ENCODE measurements around the gene CDON.
"Not testable (repeated sequence)": the region's sequence is repeated elsewhere in the genome, so short reads cannot be mapped to it uniquely, and the experiment has no call there.

The CDON gene

GRCh38 chr11:126039485-126040271 lies 23.0 kb downstream of the CDON start:
- DNase-seq = no peak

DNA sequence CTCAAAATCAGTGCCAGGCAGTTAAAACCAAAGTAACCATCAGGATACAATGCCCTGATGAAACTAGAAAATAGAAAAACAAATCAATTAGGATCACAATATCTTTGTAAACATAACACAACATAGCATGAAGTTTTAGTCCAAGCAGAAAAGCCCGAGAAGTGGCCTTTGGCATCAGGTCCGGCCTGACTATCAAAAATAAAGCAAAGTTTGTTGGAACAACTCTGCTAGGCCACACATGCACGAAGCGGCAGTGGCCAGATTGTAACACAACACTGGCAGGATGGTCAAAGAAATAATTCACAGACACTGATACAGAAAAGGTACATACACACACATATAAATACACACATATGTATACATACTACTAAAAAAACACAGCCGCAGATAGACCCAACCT lies 26.9 kb downstream of the CDON start:
- DNase-seq = no peak

- no peak for DNase-seq
These were observed 27.7 kb downstream of the CDON start for GRCh38 chr11:126034933-126035425.

- no peak for DNase-seq
These were observed 28.4 kb downstream of the CDON start for GRCh38 chr11:126034039-126034932.

DNA sequence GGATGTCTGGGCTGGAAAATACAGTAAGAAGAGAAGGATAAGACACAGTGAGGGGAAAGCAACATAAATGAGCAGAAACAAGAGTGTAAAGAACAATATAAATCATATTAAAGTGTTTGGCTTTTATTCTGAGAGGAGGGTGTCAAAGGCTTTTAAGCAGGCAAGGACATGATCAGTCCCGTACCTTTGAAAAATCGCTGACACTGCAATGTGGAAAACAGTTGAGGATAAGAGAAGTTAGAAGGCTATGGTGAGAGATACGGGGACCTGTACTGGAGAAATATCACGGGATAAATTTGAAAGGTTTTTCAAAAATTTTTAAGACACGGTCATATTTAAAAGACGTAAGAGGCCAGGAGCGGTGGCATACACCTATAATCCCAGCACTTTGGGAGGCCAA lies 30.3 kb downstream of the CDON start:
- DNase-seq = no peak

GRCh38 chr11:126029805-126030204 lies 32.9 kb downstream of the CDON start:
- DNase-seq = no peak

- DNase-seq = no peak
These were observed 33.4 kb downstream of the CDON start for GRCh38 chr11:126029237-126029636.

- not testable (repeated sequence) for DNase-seq
These were observed 34.1 kb downstream of the CDON start for GRCh38 chr11:126028534-126028933.

DNA sequence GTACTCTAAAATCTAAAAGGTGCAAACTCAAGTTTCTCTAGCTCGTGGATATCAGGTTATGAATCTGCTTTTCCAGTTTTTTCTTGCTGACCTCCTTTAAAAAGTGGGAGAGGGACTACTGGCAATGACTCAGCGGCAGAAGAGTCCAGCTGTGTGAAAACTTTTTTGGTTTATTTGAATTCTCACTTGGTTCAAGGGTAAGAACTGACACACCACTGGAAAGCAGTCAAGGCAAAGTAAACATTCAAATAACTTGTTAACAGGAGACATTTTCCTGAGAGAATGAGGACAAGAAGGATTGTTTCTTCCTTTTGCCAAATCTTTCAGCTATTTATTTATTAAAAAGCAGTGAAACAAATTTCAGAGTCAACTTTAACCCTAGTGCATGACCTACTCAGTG lies 36.1 kb downstream of the CDON start:
- DNase-seq = no peak

GRCh38 chr11:126025822-126026221 lies 36.8 kb downstream of the CDON start:
- DNase-seq = no peak

DNA sequence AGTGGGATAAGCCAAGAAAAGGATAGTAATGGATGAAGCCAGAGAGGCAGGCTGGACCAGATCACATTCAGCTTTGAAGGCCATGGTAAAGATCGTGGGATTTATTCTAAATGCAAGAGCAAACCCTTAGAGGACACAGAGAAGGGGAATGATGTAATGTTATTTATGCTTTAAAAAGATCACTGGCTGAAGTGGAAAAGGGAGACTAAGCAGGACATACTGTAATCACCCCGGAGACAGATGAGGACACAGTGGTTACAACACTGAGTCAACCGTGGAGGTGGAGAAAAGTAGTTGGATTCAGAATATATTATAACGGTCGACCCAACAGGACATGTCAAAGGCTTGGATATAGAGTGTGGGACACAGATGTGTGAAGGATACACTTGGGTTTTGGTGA lies 38.5 kb downstream of the CDON start:
- DNase-seq = no peak

- no peak for DNase-seq
These were observed 49.8 kb downstream of the CDON start for GRCh38 chr11:126012852-126013251.

- DNase-seq = no peak
These were observed 50.9 kb downstream of the CDON start for GRCh38 chr11:126011754-126012153.

DNA sequence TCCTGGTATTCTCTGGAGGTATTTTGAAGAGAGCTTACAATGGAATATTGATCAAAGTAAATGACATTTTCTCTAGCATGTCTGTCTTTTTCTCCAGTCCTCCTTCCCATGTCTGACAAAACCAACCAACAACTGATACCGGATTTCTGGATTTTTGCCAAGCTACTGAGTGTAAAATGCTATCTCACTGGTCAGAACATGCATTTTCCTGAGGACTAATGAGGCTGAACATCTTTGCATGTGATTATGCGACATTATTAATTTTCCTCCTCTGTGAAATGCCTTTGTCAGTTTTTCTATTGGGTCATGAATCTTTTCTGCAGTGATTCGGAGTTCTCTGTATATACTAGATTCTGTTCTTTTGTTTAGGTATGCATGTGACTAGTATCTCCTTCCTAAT lies 51.4 kb downstream of the CDON start:
- DNase-seq = no peak

- DNase-seq = no peak
These were observed 53.7 kb downstream of the CDON start for GRCh38 chr11:126008956-126009355.

DNA sequence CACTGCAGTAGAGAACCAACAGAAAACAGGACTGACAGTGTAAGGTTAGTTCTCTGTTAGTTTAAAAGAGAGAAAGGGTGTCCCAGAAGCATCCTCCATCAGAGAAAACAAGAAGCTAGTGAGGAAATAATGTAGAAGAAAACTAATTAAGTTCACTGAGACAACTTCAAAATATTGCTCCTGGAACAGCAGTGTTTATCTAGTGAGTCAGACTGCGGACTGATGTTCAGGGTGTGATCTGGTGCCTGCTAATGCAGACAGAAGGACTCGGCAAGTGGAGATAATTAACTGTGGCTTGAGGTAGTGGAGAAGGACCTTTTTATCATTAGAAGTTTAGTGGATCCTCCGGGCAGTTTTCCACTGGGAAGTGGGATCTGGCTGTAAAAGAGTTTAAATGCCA lies 55.4 kb downstream of the CDON start:
- DNase-seq = no peak

- no peak for DNase-seq
These were observed 56.6 kb downstream of the CDON start for GRCh38 chr11:126006068-126006467.

- DNase-seq = no peak
These were observed 60.5 kb downstream of the CDON start for GRCh38 chr11:126002181-126002580.

- no peak for DNase-seq
These were observed 63.3 kb downstream of the CDON start for GRCh38 chr11:125999234-125999880.

GRCh38 chr11:125998267-125998666 lies 64.4 kb downstream of the CDON start:
- DNase-seq = no peak

DNA sequence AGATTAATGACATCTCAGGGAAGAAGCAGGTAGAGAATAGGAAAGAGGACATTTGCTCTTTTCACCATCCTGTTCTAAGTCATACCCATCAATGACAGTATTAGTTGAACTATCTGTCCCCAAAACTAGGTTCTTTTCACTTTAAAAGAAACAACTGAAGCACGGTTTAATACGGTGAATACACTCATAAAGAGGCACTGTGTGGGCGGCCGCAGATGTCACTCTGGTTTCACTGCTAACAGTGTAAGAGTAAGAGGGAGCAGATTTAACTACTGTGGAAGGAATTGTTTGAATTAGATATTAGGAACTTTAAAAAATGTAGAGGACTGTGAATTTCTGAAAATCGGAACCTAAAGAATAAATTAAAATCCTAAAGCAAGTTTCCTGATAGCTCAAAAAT lies 67.4 kb downstream of the CDON start:
- no peak for DNase-seq

DNA sequence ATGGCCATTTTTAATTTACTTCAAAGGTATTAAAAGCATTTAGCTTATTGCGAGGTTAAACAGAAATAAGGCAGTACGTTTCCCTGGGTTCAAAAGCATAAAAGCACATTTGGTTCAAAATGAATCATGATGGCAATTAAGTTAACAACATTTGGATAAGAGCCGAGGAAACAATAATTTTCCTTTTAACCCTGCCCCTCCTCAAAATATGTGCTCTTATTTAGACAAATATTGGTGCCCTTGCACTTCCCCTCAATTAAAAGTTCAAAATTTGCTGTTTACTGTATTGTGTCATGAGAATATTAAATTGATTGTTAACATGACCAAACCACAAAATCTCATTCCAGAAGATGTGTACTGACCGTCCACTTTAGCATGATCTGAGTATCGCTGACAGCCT lies 68.2 kb downstream of the CDON start:
- DNase-seq = no peak

- no peak for DNase-seq
These were observed 69.8 kb downstream of the CDON start for GRCh38 chr11:125992893-125993292.
